HPDE6-E6E7 (cell line): ENCODE results near the gene LRIG3.
"Not testable (repeated sequence)": the region's sequence is repeated elsewhere in the genome, so short reads cannot be mapped to it uniquely, and the experiment has no call there.

ENCODE experiments used
- DNase-seq: peaks from one replicate; pipeline ENCODE4 v3.0.0; 2011; ENCODE audit warnings: missing footprints; ENCODE audit errors: extremely low spot score

LRIG3 gene

GRCh38 chr12:58920102-58920960, at the start of gene LRIG3:
Gene LRIG3, minus strand, starts transcription at chr12:58920504. Its CDS starts 269 bp downstream, at chr12:58920235.
- peak; percentile 79 for DNase-seq

- no peak for DNase-seq
Measured at GRCh38 chr12:58969237-58969636, 48.9 kb upstream of the LRIG3 start.

- no peak for DNase-seq
Measured at GRCh38 chr12:58967561-58967960, 47.3 kb upstream of the LRIG3 start.

- no peak for DNase-seq
Measured at GRCh38 chr12:58966939-58967338, 46.6 kb upstream of the LRIG3 start.

- peak; percentile 29 for DNase-seq
Measured at GRCh38 chr12:58965568-58965967, 45.3 kb upstream of the LRIG3 start.

GRCh38 chr12:58963844-58964243, 43.5 kb upstream of the LRIG3 start:
- no peak for DNase-seq

- DNase-seq, result no peak
Measured at GRCh38 chr12:58961906-58962305, 41.6 kb upstream of the LRIG3 start.

GRCh38 chr12:58961166-58961565, 40.9 kb upstream of the LRIG3 start:
- DNase-seq, result no peak

GRCh38 chr12:58959639-58960300, 39.5 kb upstream of the LRIG3 start:
- no peak for DNase-seq

- no peak for DNase-seq
Measured at GRCh38 chr12:58957298-58957697, 37.0 kb upstream of the LRIG3 start.

- no peak for DNase-seq
Measured at GRCh38 chr12:58955849-58956248, 35.5 kb upstream of the LRIG3 start.

- no peak for DNase-seq
Measured at GRCh38 chr12:58954002-58954401, 33.7 kb upstream of the LRIG3 start.

GRCh38 chr12:58950739-58951100, 30.4 kb upstream of the LRIG3 start:
- DNase-seq, result no peak

- DNase-seq, result not testable (repeated sequence)
Measured at GRCh38 chr12:58949954-58950738, 29.8 kb upstream of the LRIG3 start.

GRCh38 chr12:58943079-58943478, 22.8 kb upstream of the LRIG3 start:
- DNase-seq, result no peak

GRCh38 chr12:58942345-58942744, 22.0 kb upstream of the LRIG3 start:
- DNase-seq, result no peak

- DNase-seq, result no peak
Measured at GRCh38 chr12:58939399-58940100, 19.2 kb upstream of the LRIG3 start.

GRCh38 chr12:58938440-58938839, 18.1 kb upstream of the LRIG3 start:
- no peak for DNase-seq

- no peak for DNase-seq
Measured at GRCh38 chr12:58934528-58934927, 14.2 kb upstream of the LRIG3 start.

GRCh38 chr12:58932806-58933681, 12.7 kb upstream of the LRIG3 start:
- no peak for DNase-seq

GRCh38 chr12:58931518-58931917, 11.2 kb upstream of the LRIG3 start:
- no peak for DNase-seq
